Measurements from ENCODE around the gene COMMD6. TPM values are rescaled to one million over a fixed set of nuclear protein-coding genes. Genes with fewer than 3 reads are reported as not detected.

COMMD6 gene
- total RNA-seq, 1 donor from 2014 or later, result 143 TPM

GRCh38 chr13:75511051-75511625 lies 26.5 kb downstream of the COMMD6 start:
- no peak for DNase-seq (ENCODE audit: low read depth)
- H3K4me3 ChIP-seq (ENCODE audit: low read depth, low read length), result no peak overlapping the region
- TF ChIP-seq, protein P1, sequence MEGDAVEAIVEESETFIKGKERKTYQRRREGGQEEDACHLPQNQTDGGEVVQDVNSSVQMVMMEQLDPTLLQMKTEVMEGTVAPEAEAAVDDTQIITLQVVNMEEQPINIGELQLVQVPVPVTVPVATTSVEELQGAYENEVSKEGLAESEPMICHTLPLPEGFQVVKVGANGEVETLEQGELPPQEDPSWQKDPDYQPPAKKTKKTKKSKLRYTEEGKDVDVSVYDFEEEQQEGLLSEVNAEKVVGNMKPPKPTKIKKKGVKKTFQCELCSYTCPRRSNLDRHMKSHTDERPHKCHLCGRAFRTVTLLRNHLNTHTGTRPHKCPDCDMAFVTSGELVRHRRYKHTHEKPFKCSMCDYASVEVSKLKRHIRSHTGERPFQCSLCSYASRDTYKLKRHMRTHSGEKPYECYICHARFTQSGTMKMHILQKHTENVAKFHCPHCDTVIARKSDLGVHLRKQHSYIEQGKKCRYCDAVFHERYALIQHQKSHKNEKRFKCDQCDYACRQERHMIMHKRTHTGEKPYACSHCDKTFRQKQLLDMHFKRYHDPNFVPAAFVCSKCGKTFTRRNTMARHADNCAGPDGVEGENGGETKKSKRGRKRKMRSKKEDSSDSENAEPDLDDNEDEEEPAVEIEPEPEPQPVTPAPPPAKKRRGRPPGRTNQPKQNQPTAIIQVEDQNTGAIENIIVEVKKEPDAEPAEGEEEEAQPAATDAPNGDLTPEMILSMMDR (conservative IDR thresholded peaks at IDR 0.05; ENCODE audit: low read depth, low read length), result no peak

- TF ChIP-seq, protein P1 (conservative IDR thresholded peaks at IDR 0.05; ENCODE audit: low read depth, low read length), result no peak
- no peak for DNase-seq (ENCODE audit: low read depth)
- no peak overlapping the region for H3K4me3 ChIP-seq (ENCODE audit: low read depth, low read length)
Measured at GRCh38 chr13:75508002-75508548, 29.6 kb downstream of the COMMD6 start.

GRCh38 chr13:75507027-75508001 lies 30.3 kb downstream of the COMMD6 start:
- DNase-seq (ENCODE audit: low read depth), result no peak
- no peak overlapping the region for H3K4me3 ChIP-seq (ENCODE audit: low read depth, low read length)
- TF ChIP-seq, protein P1 (conservative IDR thresholded peaks at IDR 0.05; ENCODE audit: low read depth, low read length), result no peak

GRCh38 chr13:75506018-75506417 lies 31.6 kb downstream of the COMMD6 start:
- no peak for DNase-seq (ENCODE audit: low read depth)
- no peak overlapping the region for H3K4me3 ChIP-seq (ENCODE audit: low read depth, low read length)
- TF ChIP-seq, protein P1 (conservative IDR thresholded peaks at IDR 0.05; ENCODE audit: low read depth, low read length), result no peak

DNA sequence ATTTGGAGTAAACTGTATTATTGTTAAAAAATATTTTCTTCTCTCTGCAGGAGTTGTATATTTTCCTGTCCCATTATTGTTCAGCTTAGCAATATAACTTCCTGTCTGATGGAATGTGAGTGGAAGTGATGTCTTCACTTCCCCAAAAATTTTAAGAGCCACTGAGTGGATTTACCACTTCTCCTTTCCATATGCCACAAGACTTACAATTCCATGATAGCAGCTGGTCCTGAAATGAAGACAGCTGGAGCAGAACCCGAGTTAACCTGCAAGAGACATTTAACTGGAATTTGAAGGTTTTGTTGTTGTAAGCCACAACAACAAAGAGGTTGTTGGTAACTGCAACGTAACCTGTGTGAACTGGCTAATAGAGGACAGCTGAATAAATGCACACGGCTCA lies 32.3 kb downstream of the COMMD6 start:
- DNase-seq (ENCODE audit: low read depth), result no peak
- H3K4me3 ChIP-seq (ENCODE audit: low read depth, low read length), result no peak overlapping the region
- TF ChIP-seq, protein P1 (conservative IDR thresholded peaks at IDR 0.05; ENCODE audit: low read depth, low read length), result no peak

DNA sequence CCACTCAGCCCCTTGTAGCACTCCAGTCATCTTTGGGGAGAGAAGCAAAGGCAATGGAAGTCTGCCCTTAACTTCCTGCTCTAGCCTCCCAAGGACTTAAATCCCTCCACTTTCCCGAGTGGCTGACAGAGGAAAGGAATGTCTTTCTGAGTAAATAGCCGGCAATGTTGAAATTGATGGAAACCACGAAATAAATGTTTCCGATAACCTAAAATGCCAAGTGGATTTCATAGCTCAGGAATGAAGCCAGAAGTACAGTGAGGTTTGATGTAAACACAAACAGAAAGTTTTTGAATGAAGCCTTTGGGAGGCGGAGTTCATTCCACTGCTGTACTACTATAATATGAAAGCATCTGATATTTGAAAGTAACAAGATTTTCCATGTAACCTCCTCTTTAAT lies 41.7 kb downstream of the COMMD6 start:
- TF ChIP-seq, protein P1 (conservative IDR thresholded peaks at IDR 0.05; ENCODE audit: low read depth, low read length), result no peak
- no peak overlapping the region for H3K4me3 ChIP-seq (ENCODE audit: low read depth, low read length)
- DNase-seq (ENCODE audit: low read depth), result no peak
